Measurements from ENCODE around the gene INTS1.

DNA sequence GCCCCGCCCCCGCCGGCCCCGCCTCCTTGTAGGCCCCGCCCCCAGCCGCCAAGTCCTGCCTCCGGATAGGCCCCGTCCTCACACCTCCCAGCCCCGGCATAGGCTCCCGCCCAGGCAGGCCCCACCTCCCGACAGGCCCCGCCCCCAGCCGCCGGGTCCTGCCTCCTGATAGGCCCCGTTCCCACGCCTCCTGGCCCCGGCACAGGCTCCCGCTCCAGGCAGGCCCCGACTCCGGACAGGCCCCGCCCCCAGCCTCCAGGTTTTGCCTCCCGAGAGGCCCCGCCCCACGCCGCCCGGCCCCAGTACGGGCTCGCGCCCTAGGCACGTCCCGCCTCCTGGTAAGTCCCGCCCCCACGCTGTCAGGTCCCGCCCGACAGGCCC, 44.7 kb downstream of the INTS1 start:
- TF ChIP-seq EZH2 (IDR thresholded peaks at IDR 0.05; ENCODE audit: borderline replicate concordance, insufficient read depth, low read depth, low read length, poor library complexity, severe bottlenecking) = no peak
- TF ChIP-seq, protein P1, sequence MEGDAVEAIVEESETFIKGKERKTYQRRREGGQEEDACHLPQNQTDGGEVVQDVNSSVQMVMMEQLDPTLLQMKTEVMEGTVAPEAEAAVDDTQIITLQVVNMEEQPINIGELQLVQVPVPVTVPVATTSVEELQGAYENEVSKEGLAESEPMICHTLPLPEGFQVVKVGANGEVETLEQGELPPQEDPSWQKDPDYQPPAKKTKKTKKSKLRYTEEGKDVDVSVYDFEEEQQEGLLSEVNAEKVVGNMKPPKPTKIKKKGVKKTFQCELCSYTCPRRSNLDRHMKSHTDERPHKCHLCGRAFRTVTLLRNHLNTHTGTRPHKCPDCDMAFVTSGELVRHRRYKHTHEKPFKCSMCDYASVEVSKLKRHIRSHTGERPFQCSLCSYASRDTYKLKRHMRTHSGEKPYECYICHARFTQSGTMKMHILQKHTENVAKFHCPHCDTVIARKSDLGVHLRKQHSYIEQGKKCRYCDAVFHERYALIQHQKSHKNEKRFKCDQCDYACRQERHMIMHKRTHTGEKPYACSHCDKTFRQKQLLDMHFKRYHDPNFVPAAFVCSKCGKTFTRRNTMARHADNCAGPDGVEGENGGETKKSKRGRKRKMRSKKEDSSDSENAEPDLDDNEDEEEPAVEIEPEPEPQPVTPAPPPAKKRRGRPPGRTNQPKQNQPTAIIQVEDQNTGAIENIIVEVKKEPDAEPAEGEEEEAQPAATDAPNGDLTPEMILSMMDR (IDR thresholded peaks at IDR 0.05) = no peak

All from B cell (primary cell).